Measurements from ENCODE around the gene HPSE2. TPM values are rescaled to one million over a fixed set of nuclear protein-coding genes. Genes with fewer than 3 reads are reported as not detected.

The HPSE2 gene
- total and polyA plus RNA-seq, 2 of the 8 experiments (the other 6 are each of a cell fraction or from before 2014, with no cell fraction given), result 0.41 to 0.58 TPM

DNA sequence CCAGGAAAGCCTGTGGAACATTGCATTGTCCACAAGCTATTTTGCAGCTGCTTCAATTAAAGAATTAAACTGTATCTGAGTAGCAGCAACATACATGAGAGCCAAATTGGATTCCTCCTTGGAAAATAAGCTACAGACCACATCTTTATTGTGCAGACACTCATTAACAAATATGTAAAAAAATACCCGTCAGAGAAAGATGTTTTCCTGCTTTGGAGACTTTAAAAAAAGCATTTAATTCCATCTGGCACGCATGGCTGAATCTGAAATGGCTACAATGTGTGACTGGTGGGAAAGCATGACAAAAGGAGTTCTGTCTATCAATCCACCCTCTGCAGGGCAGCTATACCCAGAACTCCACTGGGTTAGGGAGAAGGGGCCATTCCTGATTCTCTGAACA, 715.8 kb downstream of the HPSE2 start (continued):
- TF ChIP-seq, protein P1, sequence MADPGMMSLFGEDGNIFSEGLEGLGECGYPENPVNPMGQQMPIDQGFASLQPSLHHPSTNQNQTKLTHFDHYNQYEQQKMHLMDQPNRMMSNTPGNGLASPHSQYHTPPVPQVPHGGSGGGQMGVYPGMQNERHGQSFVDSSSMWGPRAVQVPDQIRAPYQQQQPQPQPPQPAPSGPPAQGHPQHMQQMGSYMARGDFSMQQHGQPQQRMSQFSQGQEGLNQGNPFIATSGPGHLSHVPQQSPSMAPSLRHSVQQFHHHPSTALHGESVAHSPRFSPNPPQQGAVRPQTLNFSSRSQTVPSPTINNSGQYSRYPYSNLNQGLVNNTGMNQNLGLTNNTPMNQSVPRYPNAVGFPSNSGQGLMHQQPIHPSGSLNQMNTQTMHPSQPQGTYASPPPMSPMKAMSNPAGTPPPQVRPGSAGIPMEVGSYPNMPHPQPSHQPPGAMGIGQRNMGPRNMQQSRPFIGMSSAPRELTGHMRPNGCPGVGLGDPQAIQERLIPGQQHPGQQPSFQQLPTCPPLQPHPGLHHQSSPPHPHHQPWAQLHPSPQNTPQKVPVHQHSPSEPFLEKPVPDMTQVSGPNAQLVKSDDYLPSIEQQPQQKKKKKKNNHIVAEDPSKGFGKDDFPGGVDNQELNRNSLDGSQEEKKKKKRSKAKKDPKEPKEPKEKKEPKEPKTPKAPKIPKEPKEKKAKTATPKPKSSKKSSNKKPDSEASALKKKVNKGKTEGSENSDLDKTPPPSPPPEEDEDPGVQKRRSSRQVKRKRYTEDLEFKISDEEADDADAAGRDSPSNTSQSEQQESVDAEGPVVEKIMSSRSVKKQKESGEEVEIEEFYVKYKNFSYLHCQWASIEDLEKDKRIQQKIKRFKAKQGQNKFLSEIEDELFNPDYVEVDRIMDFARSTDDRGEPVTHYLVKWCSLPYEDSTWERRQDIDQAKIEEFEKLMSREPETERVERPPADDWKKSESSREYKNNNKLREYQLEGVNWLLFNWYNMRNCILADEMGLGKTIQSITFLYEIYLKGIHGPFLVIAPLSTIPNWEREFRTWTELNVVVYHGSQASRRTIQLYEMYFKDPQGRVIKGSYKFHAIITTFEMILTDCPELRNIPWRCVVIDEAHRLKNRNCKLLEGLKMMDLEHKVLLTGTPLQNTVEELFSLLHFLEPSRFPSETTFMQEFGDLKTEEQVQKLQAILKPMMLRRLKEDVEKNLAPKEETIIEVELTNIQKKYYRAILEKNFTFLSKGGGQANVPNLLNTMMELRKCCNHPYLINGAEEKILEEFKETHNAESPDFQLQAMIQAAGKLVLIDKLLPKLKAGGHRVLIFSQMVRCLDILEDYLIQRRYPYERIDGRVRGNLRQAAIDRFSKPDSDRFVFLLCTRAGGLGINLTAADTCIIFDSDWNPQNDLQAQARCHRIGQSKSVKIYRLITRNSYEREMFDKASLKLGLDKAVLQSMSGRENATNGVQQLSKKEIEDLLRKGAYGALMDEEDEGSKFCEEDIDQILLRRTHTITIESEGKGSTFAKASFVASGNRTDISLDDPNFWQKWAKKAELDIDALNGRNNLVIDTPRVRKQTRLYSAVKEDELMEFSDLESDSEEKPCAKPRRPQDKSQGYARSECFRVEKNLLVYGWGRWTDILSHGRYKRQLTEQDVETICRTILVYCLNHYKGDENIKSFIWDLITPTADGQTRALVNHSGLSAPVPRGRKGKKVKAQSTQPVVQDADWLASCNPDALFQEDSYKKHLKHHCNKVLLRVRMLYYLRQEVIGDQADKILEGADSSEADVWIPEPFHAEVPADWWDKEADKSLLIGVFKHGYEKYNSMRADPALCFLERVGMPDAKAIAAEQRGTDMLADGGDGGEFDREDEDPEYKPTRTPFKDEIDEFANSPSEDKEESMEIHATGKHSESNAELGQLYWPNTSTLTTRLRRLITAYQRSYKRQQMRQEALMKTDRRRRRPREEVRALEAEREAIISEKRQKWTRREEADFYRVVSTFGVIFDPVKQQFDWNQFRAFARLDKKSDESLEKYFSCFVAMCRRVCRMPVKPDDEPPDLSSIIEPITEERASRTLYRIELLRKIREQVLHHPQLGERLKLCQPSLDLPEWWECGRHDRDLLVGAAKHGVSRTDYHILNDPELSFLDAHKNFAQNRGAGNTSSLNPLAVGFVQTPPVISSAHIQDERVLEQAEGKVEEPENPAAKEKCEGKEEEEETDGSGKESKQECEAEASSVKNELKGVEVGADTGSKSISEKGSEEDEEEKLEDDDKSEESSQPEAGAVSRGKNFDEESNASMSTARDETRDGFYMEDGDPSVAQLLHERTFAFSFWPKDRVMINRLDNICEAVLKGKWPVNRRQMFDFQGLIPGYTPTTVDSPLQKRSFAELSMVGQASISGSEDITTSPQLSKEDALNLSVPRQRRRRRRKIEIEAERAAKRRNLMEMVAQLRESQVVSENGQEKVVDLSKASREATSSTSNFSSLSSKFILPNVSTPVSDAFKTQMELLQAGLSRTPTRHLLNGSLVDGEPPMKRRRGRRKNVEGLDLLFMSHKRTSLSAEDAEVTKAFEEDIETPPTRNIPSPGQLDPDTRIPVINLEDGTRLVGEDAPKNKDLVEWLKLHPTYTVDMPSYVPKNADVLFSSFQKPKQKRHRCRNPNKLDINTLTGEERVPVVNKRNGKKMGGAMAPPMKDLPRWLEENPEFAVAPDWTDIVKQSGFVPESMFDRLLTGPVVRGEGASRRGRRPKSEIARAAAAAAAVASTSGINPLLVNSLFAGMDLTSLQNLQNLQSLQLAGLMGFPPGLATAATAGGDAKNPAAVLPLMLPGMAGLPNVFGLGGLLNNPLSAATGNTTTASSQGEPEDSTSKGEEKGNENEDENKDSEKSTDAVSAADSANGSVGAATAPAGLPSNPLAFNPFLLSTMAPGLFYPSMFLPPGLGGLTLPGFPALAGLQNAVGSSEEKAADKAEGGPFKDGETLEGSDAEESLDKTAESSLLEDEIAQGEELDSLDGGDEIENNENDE (IDR thresholded peaks at IDR 0.05; ENCODE audit: insufficient replicate concordance, low read length), result no peak

Measured in H1 (cell line).